Common myeloid progenitor, CD34-positive (primary cell): ENCODE measurements around the gene PMM2.

Experiments
- CTCF ChIA-PET: fragments of 350-600 bp; sonication (Branson Sonifier 250); formaldehyde crosslinking; loops from one replicate; lab custom pipeline; 2021; ENCODE audit warnings: antibody characterized with exemption; lab: Charles Lee
- POLR2A ChIA-PET: fragments of 350-600 bp; sonication (Branson Sonifier 250); formaldehyde crosslinking; loops from one replicate; lab custom pipeline; 2021; ENCODE audit warnings: antibody characterized with exemption; lab: Charles Lee
- DNase-seq, 3 donors: peaks; one replicate each; pipeline versions ENCODE4 v3.0.0 to v3.0.0-alpha.2; 2013
- H3K27ac ChIP-seq, 2 experiments: 1 replicate in 1 of 2; 2 replicates in 1 of 2; pipeline ENCODE4 v1.7.0; 2013; ENCODE audit warnings: inconsistent platforms in 2 of 2, low read length in 2 of 2, mild to moderate bottlenecking in 2 of 2, low read depth in 1 of 2, moderate library complexity in 1 of 2; ENCODE audit not compliant: severe bottlenecking in 2 of 2, insufficient read depth in 1 of 2, poor library complexity in 1 of 2
- H3K27me3 ChIP-seq, 5 experiments: replicated peaks in 2 of 5; 1 replicate in 3 of 5; 2 replicates in 2 of 5; pipeline versions ENCODE4 v1.6.1 to v1.7.0; 2013; ENCODE audit warnings: low read length in 4 of 5, mild to moderate bottlenecking in 2 of 5, moderate library complexity in 2 of 5, inconsistent platforms in 1 of 5; ENCODE audit not compliant: insufficient read depth in 5 of 5, control insufficient read depth in 4 of 5
- H3K36me3 ChIP-seq, 4 experiments: 1 replicate in 2 of 4; 2 replicates in 2 of 4; pipeline versions ENCODE4 v1.6.1 to v1.7.0; 2013; ENCODE audit warnings: low read length in 3 of 4, control low read depth in 1 of 4, mild to moderate bottlenecking in 1 of 4; ENCODE audit not compliant: control insufficient read depth in 4 of 4, insufficient read depth in 4 of 4
- H3K4me1 ChIP-seq, 4 experiments: 1 replicate in 3 of 4; 2 replicates in 1 of 4; pipeline versions ENCODE4 v1.6.1 to v1.7.1; 2013; ENCODE audit warnings: low read length in 3 of 4, mild to moderate bottlenecking in 3 of 4, control low read depth in 1 of 4, inconsistent platforms in 1 of 4, moderate library complexity in 1 of 4; ENCODE audit not compliant: control insufficient read depth in 4 of 4, insufficient read depth in 4 of 4; ENCODE audit errors: control extremely low read depth in 1 of 4
- H3K4me3 ChIP-seq, 7 experiments: 1 replicate in 4 of 7; 2 replicates in 3 of 7; pipeline versions ENCODE4 v1.5.1 to v1.7.0; 2013; ENCODE audit warnings: mild to moderate bottlenecking in 7 of 7, low read length in 6 of 7, moderate library complexity in 6 of 7, inconsistent platforms in 2 of 7, low read depth in 2 of 7, control low read depth in 1 of 7; ENCODE audit not compliant: insufficient read depth in 4 of 7, control insufficient read depth in 1 of 7; ENCODE audit errors: extremely low read depth in 1 of 7
- H3K9me3 ChIP-seq, 5 experiments: 1 replicate in 4 of 5; 2 replicates in 1 of 5; pipeline versions ENCODE4 v1.6.1 to v1.7.1; 2013; ENCODE audit warnings: low read length in 4 of 5, mild to moderate bottlenecking in 2 of 5, inconsistent platforms in 1 of 5, low read depth in 1 of 5, moderate library complexity in 1 of 5; ENCODE audit not compliant: control insufficient read depth in 4 of 5, insufficient read depth in 2 of 5; ENCODE audit errors: control extremely low read depth in 1 of 5
- WGBS: methylation state at CpG from one replicate; pipeline ENCODE4 v1.1.5; 2013; ENCODE audit not compliant: insufficient coverage; 5-methylcytosine and 5-hydroxymethylcytosine counted together

Gene PMM2

GRCh38 chr16:8848939-8849391 lies 51.3 kb downstream of the PMM2 start:
- 94% methylated on average over 6 of the region's 8 CpGs for WGBS
- DNase-seq, result no peak
- no peaks in the 10 kb centered on the region for H3K9me3 ChIP-seq
- H3K4me1 ChIP-seq, result peaks cover 7 to 23% (median 21%) of the 10 kb centered on the region in 4 experiments
- H3K27ac ChIP-seq, result no peak overlapping the region
- H3K27me3 ChIP-seq, result no peaks in the 10 kb centered on the region
- H3K36me3 ChIP-seq, result peaks cover 2 to 66% (median 32%) of the 10 kb centered on the region in 4 experiments
- ChIA-PET POLR2A (interaction anchor here (0.9 kb wide), 1 partner anchor 51 kb away, joined by 3 read pairs; no protein-coding TSS in a partner anchor), CTCF (interaction anchor here (0.6 kb wide), 1 partner anchor 31 kb away, joined by 3 read pairs; no protein-coding TSS in a partner anchor)
- H3K4me3 ChIP-seq, result no peak overlapping the region

- CTCF ChIA-PET, result interaction anchor here (0.7 to 1.5 kb wide), 4 partner anchors 20 to 31 kb away, joined by 3 to 6 read pairs (median 3); no protein-coding TSS in a partner anchor
- 91% methylated on average over 19 of the region's 19 CpGs for WGBS
- no peak for DNase-seq
- peak overlapping the region in 1 of 7 experiments; percentile 5 for H3K4me3 ChIP-seq
- H3K9me3 ChIP-seq, result no peaks in the 10 kb centered on the region
- peaks cover 7 to 23% (median 21%) of the 10 kb centered on the region in 4 experiments for H3K4me1 ChIP-seq
- POLR2A ChIA-PET, result no interaction called here
- no peaks in the 10 kb centered on the region for H3K27me3 ChIP-seq
- H3K27ac ChIP-seq, result no peak overlapping the region
- H3K36me3 ChIP-seq, result peaks cover 2 to 70% (median 35%) of the 10 kb centered on the region in 4 experiments
Observed at GRCh38 chr16:8849411-8850011, 51.9 kb downstream of the PMM2 start.

DNA sequence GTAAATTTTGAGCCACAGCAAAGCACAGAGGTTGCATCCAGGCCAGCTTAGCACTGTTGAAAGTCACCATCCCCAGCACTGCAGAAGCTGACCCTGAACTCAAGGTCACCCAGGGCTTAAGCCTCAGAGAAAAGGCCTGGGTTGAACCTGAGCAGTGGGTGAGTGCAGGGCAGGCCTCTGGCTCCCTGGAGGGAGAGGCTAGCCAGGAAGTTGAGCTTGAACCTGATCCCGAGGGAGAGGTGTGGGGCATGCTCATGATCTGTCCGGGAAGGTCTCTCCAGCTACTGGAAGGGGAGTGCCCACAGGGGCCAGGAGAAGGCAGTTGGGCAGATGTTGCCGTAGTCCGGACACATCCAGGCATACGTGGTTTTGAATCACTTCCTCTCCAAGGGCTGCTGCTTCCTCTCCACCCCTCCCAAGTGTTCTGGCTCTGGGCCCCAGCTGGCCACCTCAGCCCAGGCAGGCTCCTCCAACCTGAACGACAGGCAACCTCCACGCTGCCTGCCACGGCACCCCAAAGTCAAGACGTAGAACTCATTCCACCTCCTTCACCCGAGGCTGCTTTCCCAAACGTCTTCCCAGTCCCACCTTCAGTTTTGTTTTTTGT lies 52.7 kb downstream of the PMM2 start:
- H3K4me1 ChIP-seq, result peaks cover 7 to 23% (median 21%) of the 10 kb centered on the region in 4 experiments
- no peaks in the 10 kb centered on the region for H3K27me3 ChIP-seq
- ChIA-PET POLR2A (interaction anchor here (0.6 kb wide), 1 partner anchor 30 kb away, joined by 3 read pairs; no protein-coding TSS in a partner anchor), CTCF (interaction anchor here (0.7 to 1.5 kb wide), 5 partner anchors 19 to 30 kb away, joined by 3 to 6 read pairs (median 3); no protein-coding TSS in a partner anchor)
- DNase-seq, result peak; percentile 47 to 87 (median 81)
- peak overlapping the region in 3 of 7 experiments; percentile 28 to 46 (median 39) for H3K4me3 ChIP-seq
- peaks cover 5 to 79% (median 42%) of the 10 kb centered on the region in 4 experiments for H3K36me3 ChIP-seq
- WGBS, result 0% methylated on average over 5 of the region's 11 CpGs
- no peaks in the 10 kb centered on the region for H3K9me3 ChIP-seq
- no peak overlapping the region for H3K27ac ChIP-seq

- Histone ChIP-seq H3K27ac (no peak overlapping the region), H3K4me1 (peaks cover 7 to 28% (median 27%) of the 10 kb centered on the region in 4 experiments), H3K4me3 (no peak overlapping the region), H3K27me3 (no peaks in the 10 kb centered on the region), H3K9me3 (no peaks in the 10 kb centered on the region), H3K36me3 (peaks cover 8 to 81% (median 48%) of the 10 kb centered on the region in 4 experiments)
- 100% methylated on average over 5 of the region's 8 CpGs for WGBS
- CTCF ChIA-PET, result interaction anchor here (0.6 to 1.2 kb wide), 2 partner anchors 9 to 31 kb away, joined by 3 to 4 read pairs; no protein-coding TSS in a partner anchor
- no peak for DNase-seq
- POLR2A ChIA-PET, result interaction anchor here (1.2 kb wide), 1 partner anchor 17 kb away, joined by 6 read pairs; the partner anchor contains the start of gene CARHSP1
Observed at GRCh38 chr16:8851761-8852403, 54.2 kb downstream of the PMM2 start.

DNA sequence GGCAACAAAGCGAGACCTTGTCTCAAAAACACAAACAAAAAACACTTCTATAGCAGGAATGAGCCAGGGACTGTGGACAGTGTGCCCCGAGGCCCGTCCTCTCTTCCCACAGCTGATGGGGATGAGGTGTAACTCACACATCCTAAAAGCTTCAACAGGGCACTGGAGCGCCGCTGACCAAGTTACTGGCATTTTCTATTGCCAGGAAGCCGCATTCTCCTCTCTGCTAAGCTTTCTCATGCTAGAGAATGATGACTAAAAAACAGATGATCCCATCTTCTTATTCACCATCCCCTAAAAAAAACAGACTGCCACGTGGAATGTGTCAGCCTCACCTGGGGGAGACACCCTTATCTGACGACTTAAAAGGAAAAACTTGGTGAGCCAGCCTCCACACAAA lies 54.9 kb downstream of the PMM2 start:
- Histone ChIP-seq H3K36me3 (peaks cover 9 to 77% (median 47%) of the 10 kb centered on the region in 4 experiments), H3K27me3 (no peaks in the 10 kb centered on the region), H3K4me1 (peaks cover 7 to 30% (median 28%) of the 10 kb centered on the region in 4 experiments), H3K27ac (no peak overlapping the region), H3K9me3 (no peaks in the 10 kb centered on the region), H3K4me3 (no peak overlapping the region)
- 88% methylated on average over 2 of the region's 8 CpGs for WGBS
- ChIA-PET POLR2A (interaction anchor here (1.2 kb wide), 1 partner anchor 16 kb away, joined by 6 read pairs; the partner anchor contains the start of gene CARHSP1), CTCF (interaction anchor here (1.2 to 1.3 kb wide), 2 partner anchors 9 to 29 kb away, joined by 3 to 4 read pairs; partner anchors contain the start of gene LITAFD)
- DNase-seq, result no peak

DNA sequence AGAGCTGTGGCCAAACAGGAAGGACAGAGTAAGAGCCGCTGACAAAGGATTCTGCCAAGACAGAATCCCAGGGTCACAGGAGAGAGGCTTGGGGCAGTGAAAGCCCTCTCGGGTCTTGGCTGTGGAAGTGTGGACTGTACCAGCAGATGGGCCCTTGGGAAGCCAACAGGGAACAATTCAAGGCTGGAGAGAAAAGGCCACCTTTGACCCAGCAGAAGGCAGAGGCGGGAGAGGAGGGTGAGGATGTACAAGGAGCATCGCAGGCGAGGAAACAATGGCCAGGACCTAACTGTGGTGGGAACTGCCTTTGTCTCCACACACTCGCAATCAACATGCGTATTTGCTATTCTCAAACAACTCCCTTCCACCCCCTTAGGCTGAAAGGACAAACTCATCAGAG lies 55.5 kb downstream of the PMM2 start:
- CTCF ChIA-PET, result interaction anchor here (1.3 kb wide), 1 partner anchor 28 kb away, joined by 3 read pairs; the partner anchor contains the start of gene LITAFD
- no peak for DNase-seq
- Histone ChIP-seq H3K4me3 (no peak overlapping the region), H3K27ac (no peak overlapping the region), H3K27me3 (no peaks in the 10 kb centered on the region), H3K9me3 (no peaks in the 10 kb centered on the region), H3K36me3 (peaks cover 8 to 75% (median 45%) of the 10 kb centered on the region in 4 experiments), H3K4me1 (peaks cover 7 to 30% (median 28%) of the 10 kb centered on the region in 4 experiments)
- 99% methylated on average over 5 of the region's 7 CpGs for WGBS
- POLR2A ChIA-PET, result no interaction called here
